HEK293 (cell line): Measurements from ENCODE around the gene ZBTB4.
A peak's percentile ranks its signal among the peaks of the same experiment; 100 is the strongest.

Source experiments
- CTCF ChIA-PET: fragments of 350-600 bp; formaldehyde crosslinking; extraction: SDS; loops from one replicate; lab custom pipeline; 2021; ENCODE audit warnings: antibody characterized with exemption; lab: Yijun Ruan, JAX
- POLR2A ChIA-PET: fragments of 300-600 bp; formaldehyde crosslinking; extraction: SDS; loops from one replicate; lab custom pipeline; 2020; ENCODE audit warnings: antibody characterized with exemption, inconsistent platforms; lab: Yijun Ruan, JAX
- H3K27ac ChIP-seq: fragments of 200-500 bp; sonication (Bioruptor generic); 2 replicates; pipeline ENCODE4 v1.5.1; 2014; ENCODE audit warnings: low read depth, low read length, control low read depth, inconsistent platforms; ENCODE audit errors: extremely low read depth
- H3K36me3 ChIP-seq, 2 experiments: fragments of 200-500 bp in 1 of 2; sonication (Bioruptor generic) in 1 of 2; 1 replicate in 1 of 2; 2 replicates in 1 of 2; pipeline ENCODE4 v1.5.1; 2014 to 2017; ENCODE audit warnings: inconsistent platforms in 2 of 2, low read length in 2 of 2; ENCODE audit not compliant: control insufficient read depth in 2 of 2, insufficient read depth in 1 of 2
- H3K4me1 ChIP-seq: fragments of 200-500 bp; sonication (Bioruptor generic); 2 replicates; pipeline ENCODE4 v1.5.1; 2014; ENCODE audit warnings: mild to moderate bottlenecking, low read length, inconsistent platforms; ENCODE audit not compliant: control insufficient read depth, insufficient read depth
- H3K4me3 ChIP-seq: 2 replicates; pipeline ENCODE4 v1.5.1; 2011; ENCODE audit warnings: low read depth, mild to moderate bottlenecking, control low read depth, low read length, moderate library complexity
- H3K9me3 ChIP-seq: fragments of 200-500 bp; sonication (Bioruptor generic); 2 replicates; pipeline ENCODE4 v1.5.1; 2014; ENCODE audit warnings: low read depth, low read length, inconsistent platforms; ENCODE audit not compliant: control insufficient read depth, insufficient read depth
- HOXA7 ChIP-seq: sonication (generic); formaldehyde crosslinking; IDR thresholded peaks from 2 replicates; pipeline ENCODE4 v1.8.1; 2022; ENCODE audit warnings: missing genetic modification reagents, borderline replicate concordance
- HOXC10 ChIP-seq: sonication (generic); formaldehyde crosslinking; IDR thresholded peaks from 2 replicates; pipeline ENCODE4 v1.8.1; 2023; ENCODE audit warnings: mild to moderate bottlenecking, missing genetic modification reagents
- KLF16 ChIP-seq: fragments of 450-650 bp; formaldehyde crosslinking; IDR thresholded peaks from 2 replicates; pipeline ENCODE4 v1.5.1; 2017; ENCODE audit warnings: missing biosample characterization, missing genetic modification characterization
- KLF17 ChIP-seq: fragments of 450-650 bp; formaldehyde crosslinking; IDR thresholded peaks from 2 replicates; pipeline ENCODE4 v1.5.1; 2016; ENCODE audit warnings: missing biosample characterization, missing genetic modification characterization
- KLF7 ChIP-seq: fragments of 450-650 bp; formaldehyde crosslinking; IDR thresholded peaks from 2 replicates; pipeline ENCODE4 v1.5.1; 2016; ENCODE audit warnings: missing biosample characterization, missing genetic modification characterization, borderline replicate concordance
- KLF8 ChIP-seq: fragments of 450-650 bp; formaldehyde crosslinking; IDR thresholded peaks from 2 replicates; pipeline ENCODE4 v1.5.1; 2016; ENCODE audit warnings: missing biosample characterization, missing genetic modification characterization
- REPIN1 ChIP-seq: fragments of 450-650 bp; formaldehyde crosslinking; IDR thresholded peaks from 2 replicates; pipeline ENCODE4 v1.5.1; 2017; ENCODE audit warnings: missing biosample characterization, missing genetic modification characterization, low read depth
- SCRT1 ChIP-seq: fragments of 450-650 bp; formaldehyde crosslinking; IDR thresholded peaks from 2 replicates; pipeline ENCODE4 v1.5.1; 2016; ENCODE audit warnings: missing biosample characterization, missing genetic modification characterization, borderline replicate concordance
- SP2 ChIP-seq: fragments of 450-650 bp; formaldehyde crosslinking; IDR thresholded peaks from 2 replicates; pipeline ENCODE4 v1.5.1; 2016; ENCODE audit warnings: missing biosample characterization, missing genetic modification characterization
- SP7 ChIP-seq: fragments of 450-650 bp; formaldehyde crosslinking; IDR thresholded peaks from 2 replicates; pipeline ENCODE4 v1.5.1; 2016; ENCODE audit warnings: missing biosample characterization, missing genetic modification characterization
- ZBTB20 ChIP-seq: fragments of 450-650 bp; formaldehyde crosslinking; IDR thresholded peaks from 2 replicates; pipeline ENCODE4 v1.5.1; 2016; ENCODE audit warnings: missing biosample characterization, missing genetic modification characterization
- ZBTB26 ChIP-seq: fragments of 450-650 bp; formaldehyde crosslinking; optimal IDR thresholded peaks from 2 replicates; pipeline ENCODE3; 2016; ENCODE audit warnings: missing biosample characterization, mild to moderate bottlenecking, missing genetic modification characterization
- ZBTB8A ChIP-seq: fragments of 450-650 bp; formaldehyde crosslinking; IDR thresholded peaks from 2 replicates; pipeline ENCODE4 v1.5.1; 2016; ENCODE audit warnings: missing biosample characterization, missing genetic modification characterization
- ZFP3 ChIP-seq: fragments of 450-650 bp; formaldehyde crosslinking; IDR thresholded peaks from 2 replicates; pipeline ENCODE4 v1.5.1; 2016; ENCODE audit warnings: low read depth, missing biosample characterization, missing genetic modification characterization
- ZFP69B ChIP-seq: fragments of 450-650 bp; formaldehyde crosslinking; IDR thresholded peaks from 2 replicates; pipeline ENCODE4 v1.5.1; 2016; ENCODE audit warnings: missing biosample characterization, missing genetic modification characterization
- ZIC2 ChIP-seq: fragments of 450-650 bp; formaldehyde crosslinking; IDR thresholded peaks from 2 replicates; pipeline ENCODE4 v1.5.1; 2016; ENCODE audit warnings: missing biosample characterization, missing genetic modification characterization
- ZNF114 ChIP-seq: fragments of 450-650 bp; formaldehyde crosslinking; IDR thresholded peaks from 2 replicates; pipeline ENCODE4 v1.5.0; 2017; ENCODE audit warnings: missing biosample characterization, missing genetic modification characterization
- ZNF214 ChIP-seq: fragments of 450-650 bp; formaldehyde crosslinking; IDR thresholded peaks from 2 replicates; pipeline ENCODE4 v1.5.1; 2017; ENCODE audit warnings: missing biosample characterization, mild to moderate bottlenecking, missing genetic modification characterization, borderline replicate concordance
- ZNF366 ChIP-seq: fragments of 450-650 bp; formaldehyde crosslinking; conservative IDR thresholded peaks from 2 replicates; pipeline ENCODE4 v1.5.1; 2016; ENCODE audit warnings: missing biosample characterization, missing genetic modification characterization
- ZNF398 ChIP-seq: fragments of 450-650 bp; formaldehyde crosslinking; IDR thresholded peaks from 2 replicates; pipeline ENCODE4 v1.5.1; 2017; ENCODE audit warnings: missing biosample characterization, missing genetic modification characterization
- ZNF610 ChIP-seq: fragments of 450-650 bp; formaldehyde crosslinking; IDR thresholded peaks from 2 replicates; pipeline ENCODE4 v1.5.1; 2016; ENCODE audit warnings: missing biosample characterization, missing genetic modification characterization, borderline replicate concordance
- ZNF792 ChIP-seq: fragments of 450-650 bp; formaldehyde crosslinking; IDR thresholded peaks from 2 replicates; pipeline ENCODE4 v1.5.1; 2016; ENCODE audit warnings: missing biosample characterization, missing genetic modification characterization
- ZNF830 ChIP-seq: fragments of 450-650 bp; IDR thresholded peaks from 2 replicates; pipeline ENCODE4 v1.5.0; 2018; ENCODE audit warnings: missing biosample characterization, missing genetic modification characterization, low read depth, mild to moderate bottlenecking, moderate library complexity
- ZNF837 ChIP-seq: fragments of 450-650 bp; formaldehyde crosslinking; IDR thresholded peaks from 2 replicates; pipeline ENCODE4 v1.5.1; 2016; ENCODE audit warnings: missing biosample characterization, missing genetic modification characterization
- TF ChIP-seq, protein P1 (sequence below): fragments of 450-650 bp; formaldehyde crosslinking; IDR thresholded peaks from 2 replicates; pipeline ENCODE4 v1.5.1; 2016; ENCODE audit warnings: missing biosample characterization, missing genetic modification characterization
- TF ChIP-seq, protein P2 (sequence below): fragments of 450-650 bp; formaldehyde crosslinking; IDR thresholded peaks from 2 replicates; pipeline ENCODE4 v1.5.1; 2016; ENCODE audit warnings: missing biosample characterization, missing genetic modification characterization
- TF ChIP-seq, protein P3 (sequence below): fragments of 450-650 bp; formaldehyde crosslinking; IDR thresholded peaks from 2 replicates; pipeline ENCODE4 v1.5.1; 2016; ENCODE audit warnings: missing biosample characterization, missing genetic modification characterization

Gene ZBTB4

DNA sequence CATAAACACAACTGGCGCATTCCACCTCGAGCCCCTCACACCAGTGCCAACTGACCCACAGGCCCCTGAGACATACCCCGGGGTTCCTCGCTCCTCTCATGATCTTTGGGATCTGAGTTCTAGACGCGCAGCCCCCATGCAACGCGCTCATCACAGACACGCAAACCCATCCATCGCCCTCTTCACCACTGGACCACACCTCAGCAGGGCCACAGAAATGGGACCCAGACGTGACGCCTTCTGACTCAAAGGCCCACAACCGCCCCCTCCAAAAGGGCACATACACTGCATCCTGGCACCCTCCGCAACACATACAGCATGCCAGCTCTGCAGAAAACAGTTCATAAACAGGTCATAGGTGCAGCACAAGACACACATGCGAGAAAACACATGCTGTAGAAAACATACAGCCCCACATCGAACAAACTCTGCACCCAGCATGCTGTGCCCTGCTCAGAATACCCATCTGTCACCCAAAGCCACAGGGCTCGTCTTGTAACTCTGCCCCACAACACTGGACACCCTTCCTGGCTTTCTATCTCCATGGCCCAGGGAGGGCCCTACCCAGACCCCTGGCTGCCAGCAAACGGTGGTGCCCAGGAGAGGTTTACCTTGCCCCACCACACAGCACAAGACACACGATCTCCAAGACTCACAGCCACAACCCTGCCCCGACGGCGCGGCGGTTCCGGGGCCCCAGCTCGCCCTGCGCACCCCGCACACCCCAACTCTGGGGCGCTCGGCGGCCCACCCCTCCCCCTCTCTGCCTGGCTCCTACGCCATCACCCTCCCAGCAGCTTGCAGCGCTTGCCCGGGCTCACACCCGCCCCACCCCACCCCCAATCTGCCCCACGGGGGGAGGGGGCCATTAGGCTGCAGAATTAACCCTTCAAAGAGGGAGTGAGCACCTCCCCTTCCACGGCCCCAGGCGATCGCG lies 887 bp downstream of the ZBTB4 start:
- peak overlapping the region; percentile 72 for H3K4me3 ChIP-seq
- POLR2A ChIA-PET = interaction anchor here (0.5 to 3.9 kb wide), 8 partner anchors 20 to 825 kb away, joined by 3 to 27 read pairs (median 6); partner anchors contain the start of genes CHRNB1, TMEM102 and TMEM256
- CTCF ChIA-PET = interaction anchor here (0.7 to 3.4 kb wide), 4 partner anchors 8 to 422 kb away, joined by 4 to 14 read pairs (median 6); no protein-coding TSS in a partner anchor
- H3K36me3 ChIP-seq = no peaks in the 10 kb centered on the region; a peak in 1 of 3 replicates
- H3K9me3 ChIP-seq = no peaks in the 10 kb centered on the region
- H3K4me1 ChIP-seq = peaks cover 20% of the 10 kb centered on the region
- H3K27ac ChIP-seq = peak overlapping the region; percentile 97
- TF ChIP-seq KLF17 (tag by site-specific recombination) (peak; percentile 92), ZNF837 (tag by site-specific recombination) (no peak), ZIC2 (peak; percentile 14; the same call in 1 of the 2 replicates), HOXA7 (CRISPR knock-in tag) (no peak), ZNF366 (tag by site-specific recombination) (no peak), ZNF114 (no peak), ZNF830 (tag by site-specific recombination) (no peak), REPIN1 (tag by site-specific recombination) (no peak), ZBTB20 (tag by site-specific recombination) (peak; percentile 94), SP2 (tag by site-specific recombination) (peak; percentile 41), SP7 (tag by site-specific recombination) (0 out of 2 replicates have a peak, but pooled peaks have one; percentile 28), ZBTB26 (tag by site-specific recombination) (peak; percentile 36), ZNF398 (tag by site-specific recombination) (peak; percentile 76; the same call in 1 of the 2 replicates), ZNF610 (tag by site-specific recombination) (0 out of 2 replicates have a peak, but pooled peaks have one; percentile 35), ZBTB8A (tag by site-specific recombination) (peak; percentile 66; the same call in 1 of the 2 replicates), KLF8 (tag by site-specific recombination) (peak; percentile 49; the same call in 1 of the 2 replicates), ZNF792 (no peak), ZNF214 (no peak), ZFP3 (no peak), KLF7 (tag by site-specific recombination) (peak; percentile 51; the same call in 1 of the 2 replicates), HOXC10 (CRISPR knock-in tag) (no peak), KLF16 (tag by site-specific recombination) (peak; percentile 60; the same call in 1 of the 2 replicates), ZFP69B (no peak), SCRT1 (tag by site-specific recombination) (no peak)
- TF ChIP-seq, protein P1, sequence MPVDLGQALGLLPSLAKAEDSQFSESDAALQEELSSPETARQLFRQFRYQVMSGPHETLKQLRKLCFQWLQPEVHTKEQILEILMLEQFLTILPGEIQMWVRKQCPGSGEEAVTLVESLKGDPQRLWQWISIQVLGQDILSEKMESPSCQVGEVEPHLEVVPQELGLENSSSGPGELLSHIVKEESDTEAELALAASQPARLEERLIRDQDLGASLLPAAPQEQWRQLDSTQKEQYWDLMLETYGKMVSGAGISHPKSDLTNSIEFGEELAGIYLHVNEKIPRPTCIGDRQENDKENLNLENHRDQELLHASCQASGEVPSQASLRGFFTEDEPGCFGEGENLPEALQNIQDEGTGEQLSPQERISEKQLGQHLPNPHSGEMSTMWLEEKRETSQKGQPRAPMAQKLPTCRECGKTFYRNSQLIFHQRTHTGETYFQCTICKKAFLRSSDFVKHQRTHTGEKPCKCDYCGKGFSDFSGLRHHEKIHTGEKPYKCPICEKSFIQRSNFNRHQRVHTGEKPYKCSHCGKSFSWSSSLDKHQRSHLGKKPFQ (tag by site-specific recombination) = 0 out of 2 replicates have a peak, but pooled peaks have one; percentile 50
- TF ChIP-seq, protein P2, sequence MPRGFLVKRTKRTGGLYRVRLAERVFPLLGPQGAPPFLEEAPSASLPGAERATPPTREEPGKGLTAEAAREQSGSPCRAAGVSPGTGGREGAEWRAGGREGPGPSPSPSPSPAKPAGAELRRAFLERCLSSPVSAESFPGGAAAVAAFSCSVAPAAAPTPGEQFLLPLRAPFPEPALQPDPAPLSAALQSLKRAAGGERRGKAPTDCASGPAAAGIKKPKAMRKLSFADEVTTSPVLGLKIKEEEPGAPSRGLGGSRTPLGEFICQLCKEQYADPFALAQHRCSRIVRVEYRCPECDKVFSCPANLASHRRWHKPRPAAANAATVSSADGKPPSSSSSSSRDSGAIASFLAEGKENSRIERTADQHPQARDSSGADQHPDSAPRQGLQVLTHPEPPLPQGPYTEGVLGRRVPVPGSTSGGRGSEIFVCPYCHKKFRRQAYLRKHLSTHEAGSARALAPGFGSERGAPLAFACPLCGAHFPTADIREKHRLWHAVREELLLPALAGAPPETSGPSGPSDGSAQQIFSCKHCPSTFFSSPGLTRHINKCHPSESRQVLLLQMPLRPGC (tag by site-specific recombination) = 0 out of 2 replicates have a peak, but pooled peaks have one; percentile 54
- TF ChIP-seq, protein P3, sequence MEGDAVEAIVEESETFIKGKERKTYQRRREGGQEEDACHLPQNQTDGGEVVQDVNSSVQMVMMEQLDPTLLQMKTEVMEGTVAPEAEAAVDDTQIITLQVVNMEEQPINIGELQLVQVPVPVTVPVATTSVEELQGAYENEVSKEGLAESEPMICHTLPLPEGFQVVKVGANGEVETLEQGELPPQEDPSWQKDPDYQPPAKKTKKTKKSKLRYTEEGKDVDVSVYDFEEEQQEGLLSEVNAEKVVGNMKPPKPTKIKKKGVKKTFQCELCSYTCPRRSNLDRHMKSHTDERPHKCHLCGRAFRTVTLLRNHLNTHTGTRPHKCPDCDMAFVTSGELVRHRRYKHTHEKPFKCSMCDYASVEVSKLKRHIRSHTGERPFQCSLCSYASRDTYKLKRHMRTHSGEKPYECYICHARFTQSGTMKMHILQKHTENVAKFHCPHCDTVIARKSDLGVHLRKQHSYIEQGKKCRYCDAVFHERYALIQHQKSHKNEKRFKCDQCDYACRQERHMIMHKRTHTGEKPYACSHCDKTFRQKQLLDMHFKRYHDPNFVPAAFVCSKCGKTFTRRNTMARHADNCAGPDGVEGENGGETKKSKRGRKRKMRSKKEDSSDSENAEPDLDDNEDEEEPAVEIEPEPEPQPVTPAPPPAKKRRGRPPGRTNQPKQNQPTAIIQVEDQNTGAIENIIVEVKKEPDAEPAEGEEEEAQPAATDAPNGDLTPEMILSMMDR (tag by site-specific recombination) = peak; percentile 24; the same call in 1 of the 2 replicates
